Suppressor macrophage (primary cell): Measurements from ENCODE around the gene CD300C.
"Not testable (repeated sequence)": the region's sequence is repeated elsewhere in the genome, so short reads cannot be mapped to it uniquely, and the experiment has no call there.

Experiments used
- DNase-seq, 4 experiments: peaks; one replicate each; pipeline ENCODE4 v3.0.0-alpha.2; 2020 to 2022

Gene CD300C

GRCh38 chr17:74531231-74531761 lies 14.6 kb downstream of the CD300C start, which contains the start of gene CD300LB:
Gene CD300LB, minus strand, starts transcription at chr17:74531475. Its CDS starts 125 bp downstream, at chr17:74531350.
- peak; percentile 62 to 80 (median 74) for DNase-seq

DNA sequence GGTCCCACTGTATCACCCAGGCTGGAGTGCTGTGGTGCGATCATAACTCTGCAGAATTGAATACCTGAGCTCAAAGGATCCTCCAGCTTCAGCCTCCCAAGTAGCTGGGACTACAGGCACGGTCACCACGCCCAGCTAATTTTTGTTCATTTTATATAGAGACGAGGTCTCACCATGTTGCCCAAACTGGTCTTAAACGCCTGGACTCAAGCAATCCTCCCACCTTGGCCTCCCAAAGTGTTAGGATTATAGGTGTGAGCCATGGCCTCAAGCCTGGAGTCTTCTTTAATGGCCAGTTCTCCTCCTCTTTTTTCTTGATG lies 15.1 kb downstream of the CD300C start:
- peak in 1 of 4 experiments; percentile 8 for DNase-seq

DNA sequence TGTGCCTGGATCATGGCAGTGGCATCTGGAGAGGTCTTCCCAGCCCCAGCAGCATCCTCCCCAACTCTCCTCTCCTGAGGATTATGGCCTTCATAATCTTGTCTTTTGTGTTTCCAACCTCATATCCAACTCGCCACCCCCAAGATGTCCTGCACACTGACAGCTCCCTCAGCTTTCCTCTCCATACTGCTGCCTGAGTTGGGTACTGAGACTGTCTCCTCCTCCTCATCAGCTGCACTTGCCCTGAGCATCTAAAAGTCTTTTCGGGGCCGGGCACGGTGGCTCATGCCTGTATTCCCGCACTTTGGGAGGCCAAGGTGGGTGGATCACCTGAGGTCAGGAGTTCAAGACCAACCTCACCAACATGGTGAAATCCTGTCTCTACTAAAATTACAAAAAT lies 16.7 kb downstream of the CD300C start:
- peak in 1 of 4 experiments; percentile 3 for DNase-seq

GRCh38 chr17:74528491-74529199 lies 17.3 kb downstream of the CD300C start:
- DNase-seq, result peak; percentile 92 to 99 (median 96)

DNA sequence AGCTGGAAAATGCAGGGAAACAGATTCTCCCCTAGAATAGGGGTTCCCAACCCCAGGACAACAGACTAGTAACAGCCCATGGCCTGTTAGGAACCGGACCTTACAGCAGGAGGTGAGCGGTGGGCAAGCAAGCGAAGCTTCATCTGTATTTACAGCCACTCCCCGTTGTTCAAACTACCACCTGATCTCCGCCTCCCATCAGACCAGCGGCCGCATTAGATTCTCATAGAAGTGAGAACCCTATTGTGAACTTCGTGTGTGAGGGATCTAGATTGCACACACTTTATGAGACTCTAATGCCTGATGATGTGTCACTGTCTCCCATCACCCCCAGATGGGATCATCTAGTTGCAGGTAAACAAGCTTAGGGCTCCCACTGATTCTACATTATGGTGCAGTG lies 18.2 kb downstream of the CD300C start:
- no peak for DNase-seq

- peak in 1 of 4 experiments; percentile 35 for DNase-seq
These were observed 18.8 kb downstream of the CD300C start for GRCh38 chr17:74527081-74527480.

DNA sequence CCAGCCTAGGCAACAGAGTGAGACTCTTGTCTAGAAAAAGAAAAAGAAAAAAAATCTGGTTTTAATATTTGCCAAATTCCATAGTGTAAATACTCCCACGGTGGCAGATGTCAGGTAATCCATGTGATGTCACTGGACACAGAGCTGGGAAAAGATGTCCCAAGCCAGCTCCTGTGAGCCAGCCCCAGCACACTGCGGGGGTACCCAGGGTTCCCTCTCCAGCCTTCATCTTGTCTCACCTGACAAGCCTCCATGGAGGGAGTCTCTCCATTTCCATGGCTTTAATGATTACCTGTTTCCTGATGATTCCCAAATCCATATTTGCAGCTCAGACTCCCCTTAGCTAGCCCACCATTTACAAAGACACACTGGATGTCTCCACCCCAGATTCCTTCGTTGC lies 19.2 kb downstream of the CD300C start:
- no peak for DNase-seq

DNA sequence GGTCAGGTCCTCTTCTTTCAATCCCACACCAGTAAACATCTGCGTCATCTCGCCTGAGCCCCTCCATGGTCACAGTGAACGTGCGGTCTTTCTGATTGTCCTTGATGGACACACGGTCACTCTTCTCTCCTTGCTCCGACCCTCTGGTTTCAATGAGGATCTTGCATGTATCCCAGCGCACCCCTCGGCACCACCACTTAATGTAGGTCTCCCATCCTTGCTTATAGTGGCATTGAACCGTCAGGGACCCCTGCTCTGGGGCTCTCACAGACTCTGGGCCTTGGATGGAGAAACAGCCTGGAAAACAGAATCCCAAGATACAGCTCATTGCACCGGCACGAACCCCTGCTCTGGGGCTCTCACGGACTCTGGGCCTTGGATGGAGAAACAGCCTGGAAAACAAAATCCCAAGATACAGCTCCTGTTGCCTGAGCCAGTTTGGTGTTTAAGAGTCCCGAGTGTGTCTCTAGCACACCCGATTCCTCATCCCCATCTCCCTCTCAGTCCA lies 20.1 kb downstream of the CD300C start:
- no peak for DNase-seq

DNA sequence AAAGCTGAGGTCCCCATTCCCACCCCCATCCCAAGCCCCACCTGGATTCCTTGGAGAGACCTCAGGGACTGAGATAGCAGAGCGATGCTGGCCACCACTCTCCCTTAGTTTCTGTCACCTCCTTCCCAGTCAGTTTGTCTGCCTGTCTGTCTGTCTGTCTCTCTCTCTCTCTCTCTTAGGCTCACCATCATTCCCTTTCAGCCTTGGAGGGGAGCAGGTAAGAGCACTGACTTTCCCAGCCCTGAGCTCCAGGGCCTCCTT lies 20.5 kb downstream of the CD300C start:
- DNase-seq, result no peak

- DNase-seq, result peak; percentile 42 to 76 (median 74)
These were observed 21.1 kb downstream of the CD300C start for GRCh38 chr17:74524653-74525464.

DNA sequence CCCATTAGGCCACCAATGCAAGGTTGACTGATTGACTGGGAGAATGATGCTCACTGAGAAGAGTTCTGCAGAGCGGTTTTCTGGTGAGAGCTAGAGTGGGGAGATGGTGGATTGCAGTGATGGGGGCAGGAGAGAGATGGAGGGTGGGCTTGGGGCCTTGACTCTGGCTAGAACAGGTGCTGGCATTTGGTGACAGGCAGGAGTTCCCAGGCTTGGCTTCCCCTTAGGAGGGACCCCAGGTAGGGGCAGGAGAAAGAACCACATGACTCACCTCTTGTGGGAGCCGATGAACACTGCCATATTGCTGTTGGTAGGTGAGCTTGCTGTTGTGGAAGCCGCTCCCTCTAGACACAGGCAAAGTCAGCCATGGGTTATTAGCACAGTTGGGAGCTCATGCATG lies 22.6 kb downstream of the CD300C start:
- DNase-seq, result no peak

- DNase-seq, result no peak
These were observed 23.4 kb downstream of the CD300C start for GRCh38 chr17:74522381-74523105.

DNA sequence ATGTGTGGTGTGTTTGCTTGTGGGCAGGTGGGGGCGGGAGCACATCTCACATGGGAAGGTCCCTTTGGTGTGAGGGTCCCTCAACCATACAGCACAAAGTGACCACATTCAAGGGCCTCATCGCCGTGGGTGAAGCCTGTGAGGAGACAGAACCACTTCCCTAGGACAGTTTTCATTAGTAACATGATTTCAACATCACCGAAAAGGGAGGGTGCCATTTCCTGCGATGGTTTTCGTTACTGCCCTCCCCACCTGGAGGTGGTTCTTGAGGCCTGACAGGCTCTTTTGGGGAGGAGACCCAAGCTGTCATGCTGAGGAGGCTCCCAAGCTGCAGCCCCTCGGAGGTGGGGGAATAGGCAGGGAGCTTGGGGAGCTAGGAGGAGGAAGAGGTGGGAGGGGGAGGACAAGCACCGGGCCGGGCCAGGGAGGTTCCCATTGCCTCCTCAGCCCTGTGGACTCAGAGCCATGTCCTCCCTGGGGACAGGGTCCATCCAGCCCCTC lies 24.2 kb downstream of the CD300C start:
- DNase-seq, result peak; percentile 80 to 91 (median 87)

- peak; percentile 91 to 99 (median 96) for DNase-seq
These were observed 25.0 kb downstream of the CD300C start for GRCh38 chr17:74520790-74521480.

DNA sequence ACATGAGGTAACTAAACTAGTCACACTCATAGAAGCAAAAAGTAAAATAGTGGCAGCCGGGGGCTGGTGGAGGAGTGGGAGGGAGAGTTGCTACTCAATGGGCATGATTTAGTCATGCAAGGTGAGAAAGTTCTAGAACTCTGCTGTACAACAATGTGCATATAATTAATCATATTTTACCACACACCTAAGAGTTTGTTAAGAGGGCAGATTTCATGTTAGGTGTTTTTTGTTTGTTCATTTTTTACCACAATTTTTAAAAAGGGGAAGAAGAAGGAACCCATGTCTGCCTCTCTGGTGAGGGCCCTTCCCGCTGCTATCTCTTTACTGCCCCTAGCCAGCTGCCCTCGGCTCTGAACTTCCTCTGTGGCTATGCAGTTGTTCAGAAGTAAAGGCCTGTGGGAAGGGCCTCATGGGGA lies 25.9 kb downstream of the CD300C start:
- DNase-seq, result peak; percentile 77 to 91 (median 88)

DNA sequence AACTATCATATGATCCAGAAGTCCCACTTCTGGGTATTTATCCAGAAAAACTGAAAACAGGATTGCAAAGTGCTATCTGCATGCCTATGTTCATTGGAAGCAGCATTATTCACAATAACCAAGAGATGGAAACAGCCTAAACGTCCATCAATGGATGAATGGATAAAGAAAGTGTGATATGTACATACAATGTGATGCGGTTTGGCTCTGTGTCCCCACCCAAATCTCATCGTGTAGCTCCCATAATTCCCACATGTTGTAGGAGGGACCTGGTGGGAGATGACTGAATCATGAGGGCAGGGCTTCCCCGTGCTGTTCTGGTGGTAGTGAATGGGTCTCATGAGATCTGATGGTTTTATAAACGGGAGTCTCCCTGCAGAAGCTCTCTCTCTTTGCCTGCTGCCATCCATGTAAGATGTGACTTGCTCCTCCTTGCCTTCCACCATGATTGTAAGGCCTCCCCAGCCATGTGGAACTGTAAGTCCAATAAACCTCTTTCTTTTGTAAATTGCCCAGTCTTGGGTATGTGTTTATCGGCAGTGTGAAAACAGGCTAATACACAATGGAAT lies 27.4 kb downstream of the CD300C start:
- not testable (repeated sequence) for DNase-seq

GRCh38 chr17:74516561-74517328 lies 29.2 kb downstream of the CD300C start:
- peak; percentile 60 to 82 (median 72) for DNase-seq

- DNase-seq, result no peak
These were observed 30.0 kb downstream of the CD300C start for GRCh38 chr17:74515941-74516340.

GRCh38 chr17:74514632-74515334 lies 31.1 kb downstream of the CD300C start:
- DNase-seq, result peak; percentile 61 to 74 (median 66)

GRCh38 chr17:74513987-74514631 lies 31.8 kb downstream of the CD300C start:
- DNase-seq, result peak; percentile 63 to 79 (median 72)
